PC-3 (cell line): ENCODE measurements around the gene GALNT3.

ENCODE experiments used
- EZH2 ChIP-seq: fragments of 300-600 bp; sonication (generic); IDR thresholded peaks from one replicate; pipeline ENCODE4 v1.6.1; 2017; ENCODE audit warnings: antibody characterized with exemption, mild to moderate bottlenecking, low read length; ENCODE audit not compliant: unreplicated experiment
- EZH2phosphoT487 ChIP-seq: fragments of 300-600 bp; sonication (generic); IDR thresholded peaks from 2 replicates; pipeline ENCODE4 v1.6.1; 2018; ENCODE audit warnings: mild to moderate bottlenecking, antibody characterized with exemption, low read length, borderline replicate concordance
- TF ChIP-seq, protein P1 (sequence below): fragments of 300-600 bp; sonication (generic); conservative IDR thresholded peaks from 2 replicates; pipeline ENCODE4 v1.5.1; 2017; ENCODE audit warnings: antibody characterized with exemption, low read depth, mild to moderate bottlenecking, low read length

- TF ChIP-seq EZH2phosphoT487: no peak
- TF ChIP-seq, protein P1, sequence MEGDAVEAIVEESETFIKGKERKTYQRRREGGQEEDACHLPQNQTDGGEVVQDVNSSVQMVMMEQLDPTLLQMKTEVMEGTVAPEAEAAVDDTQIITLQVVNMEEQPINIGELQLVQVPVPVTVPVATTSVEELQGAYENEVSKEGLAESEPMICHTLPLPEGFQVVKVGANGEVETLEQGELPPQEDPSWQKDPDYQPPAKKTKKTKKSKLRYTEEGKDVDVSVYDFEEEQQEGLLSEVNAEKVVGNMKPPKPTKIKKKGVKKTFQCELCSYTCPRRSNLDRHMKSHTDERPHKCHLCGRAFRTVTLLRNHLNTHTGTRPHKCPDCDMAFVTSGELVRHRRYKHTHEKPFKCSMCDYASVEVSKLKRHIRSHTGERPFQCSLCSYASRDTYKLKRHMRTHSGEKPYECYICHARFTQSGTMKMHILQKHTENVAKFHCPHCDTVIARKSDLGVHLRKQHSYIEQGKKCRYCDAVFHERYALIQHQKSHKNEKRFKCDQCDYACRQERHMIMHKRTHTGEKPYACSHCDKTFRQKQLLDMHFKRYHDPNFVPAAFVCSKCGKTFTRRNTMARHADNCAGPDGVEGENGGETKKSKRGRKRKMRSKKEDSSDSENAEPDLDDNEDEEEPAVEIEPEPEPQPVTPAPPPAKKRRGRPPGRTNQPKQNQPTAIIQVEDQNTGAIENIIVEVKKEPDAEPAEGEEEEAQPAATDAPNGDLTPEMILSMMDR: no peak
- no peak for TF ChIP-seq EZH2
Measured at GRCh38 chr2:165746501-165746900, 47.5 kb downstream of the GALNT3 start.
